K562 (cell line): Measurements from ENCODE around the gene HDHD2. TPM values are rescaled to one million over a fixed set of nuclear protein-coding genes. Genes with fewer than 3 reads are reported as not detected.

Experiments
- ATAC-seq: fragments of 200-7000 bp; cut with Tn5 transposase; 3 replicates; pipeline ENCODE4 v1.9.1; 2020; ENCODE audit warnings: moderate library complexity
- BruUV-seq: library from RNA; stranded (reverse); fragments of 400-500 nt; replicated peaks from 2 replicates; lab custom pipeline; 2021; lab: Mats Ljungman, UMichigan
- CTCF ChIA-PET: fragments of 300-600 bp; formaldehyde crosslinking; extraction: SDS; loops from one replicate; lab custom pipeline; 2021; ENCODE audit warnings: low intra/inter-chr PET ratio; lab: Yijun Ruan, JAX
- POLR2A ChIA-PET: fragments of 300-600, 350-650 bp; sonication (Branson Sonifier 250); formaldehyde crosslinking; extraction: SDS; loops from one replicate; lab custom pipeline; 2021; ENCODE audit warnings: antibody characterized with exemption, inconsistent platforms; lab: Yijun Ruan, JAX
- DNase-seq, 4 experiments: peaks; one replicate each; pipeline versions ENCODE4 v3.0.0 to v3.0.0-alpha.2; 2011 to 2018; ENCODE audit warnings: low spot score in 3 of 4, mixed read lengths in 3 of 4; ENCODE audit errors: extremely low read depth in 1 of 4
- FAIRE-seq: peaks from 2 replicates; lab custom pipeline; 2011; peaks lifted over from hg19 to GRCh38; lab: Jason Lieb, UNC
- H2AFZ ChIP-seq: 2 replicates; pipeline ENCODE4 v1.6.0; 2011; ENCODE audit warnings: low read depth, low read length, control low read depth, inconsistent platforms
- H3K27ac ChIP-seq: fragments of 200-600 bp; 3 replicates; pipeline ENCODE4 v1.8.0; 2011; ENCODE audit warnings: low read depth, mild to moderate bottlenecking, control low read depth, inconsistent platforms, low read length, moderate library complexity, mixed read lengths; ENCODE audit errors: extremely low read depth
- H3K27me3 ChIP-seq, 2 experiments: fragments of 300-600 bp in 1 of 2; 2 replicates in 1 of 2; 3 replicates in 1 of 2; pipeline versions ENCODE4 v1.6.0 to v1.8.0; 2011; ENCODE audit warnings: inconsistent platforms in 2 of 2, low read length in 2 of 2, mild to moderate bottlenecking in 1 of 2, mixed read lengths in 1 of 2, moderate library complexity in 1 of 2; ENCODE audit not compliant: control insufficient read depth in 2 of 2, insufficient read depth in 2 of 2
- H3K36me3 ChIP-seq: fragments of 300-600 bp; 3 replicates; pipeline ENCODE4 v1.8.0; 2011; ENCODE audit warnings: mild to moderate bottlenecking, low read length, inconsistent platforms; ENCODE audit not compliant: control insufficient read depth, insufficient read depth
- H3K4me1 ChIP-seq, 2 experiments: fragments of 200-600 bp in 1 of 2; replicated peaks in 1 of 2; 2 replicates in 1 of 2; 3 replicates in 1 of 2; pipeline versions ENCODE4 v1.5.1 to v1.8.0; 2011; ENCODE audit warnings: inconsistent platforms in 2 of 2, low read length in 2 of 2, mild to moderate bottlenecking in 1 of 2, mixed read lengths in 1 of 2, moderate library complexity in 1 of 2; ENCODE audit not compliant: control insufficient read depth in 2 of 2, insufficient read depth in 2 of 2
- H3K4me2 ChIP-seq: 2 replicates; pipeline ENCODE4 v1.6.1; 2011; ENCODE audit warnings: low read length, control low read depth, inconsistent platforms, mixed read lengths; ENCODE audit not compliant: insufficient read depth
- H3K4me3 ChIP-seq: fragments of 200-600 bp; sonication (generic), shearing (Covaris generic); 2 replicates; pipeline ENCODE4 v1.5.1; 2016; ENCODE audit warnings: control low read depth, inconsistent platforms
- H3K79me2 ChIP-seq: fragments of 200-600 bp; 3 replicates; pipeline ENCODE4 v1.8.0; 2011; ENCODE audit warnings: low read length, inconsistent platforms; ENCODE audit not compliant: control insufficient read depth, insufficient read depth
- H3K9ac ChIP-seq, 2 experiments: 2 replicates each; pipeline versions ENCODE4 v1.6.0 to v1.6.1; 2011; ENCODE audit warnings: low read depth in 2 of 2, low read length in 2 of 2, control low read depth in 1 of 2, inconsistent platforms in 1 of 2, mild to moderate bottlenecking in 1 of 2, mixed read lengths in 1 of 2; ENCODE audit not compliant: insufficient read depth in 1 of 2
- H3K9me1 ChIP-seq: one replicate; pipeline ENCODE4 v1.6.0; 2011; ENCODE audit warnings: inconsistent platforms, mild to moderate bottlenecking, low read length, moderate library complexity; ENCODE audit not compliant: control insufficient read depth, insufficient read depth
- H3K9me3 ChIP-seq: replicated peaks from 2 replicates; pipeline ENCODE4 v1.5.1; 2011; ENCODE audit warnings: low read depth, low read length, inconsistent platforms; ENCODE audit not compliant: control insufficient read depth, insufficient read depth
- H4K20me1 ChIP-seq: replicated peaks from 2 replicates; pipeline ENCODE4 v1.6.1; 2011; ENCODE audit warnings: low read length, inconsistent platforms, mixed read lengths; ENCODE audit not compliant: control insufficient read depth, insufficient read depth
- ARID2 ChIP-seq: fragments of 450-650 bp; IDR thresholded peaks from 2 replicates; pipeline ENCODE4 v1.6.1; 2017; ENCODE audit warnings: antibody characterized with exemption, mild to moderate bottlenecking
- BRCA1 ChIP-seq, 2 experiments: fragments of 450-650 bp in 1 of 2; sonication (generic) in 1 of 2; formaldehyde crosslinking in 1 of 2; IDR thresholded peaks; 2 replicates each; pipeline versions ENCODE4 v1.5.0 to v1.6.1; 2017 to 2020; ENCODE audit warnings: mild to moderate bottlenecking in 1 of 2, missing genetic modification reagents in 1 of 2
- DLX4 ChIP-seq: fragments of 250-450 bp; sonication (Bioruptor Pico); IDR thresholded peaks from 2 replicates; pipeline ENCODE4 v1.6.1; 2021; ENCODE audit warnings: mild to moderate bottlenecking
- HDAC8 ChIP-seq: fragments of 450-650 bp; IDR thresholded peaks from 2 replicates; pipeline ENCODE4 v1.6.1; 2016; ENCODE audit warnings: mild to moderate bottlenecking, missing genetic modification characterization, moderate library complexity, missing compliant biosample characterization
- MCM3 ChIP-seq: fragments of 450-650 bp; IDR thresholded peaks from 2 replicates; pipeline ENCODE4 v1.6.1; 2016
- MIER1 ChIP-seq: fragments of 450-650 bp; IDR thresholded peaks from 2 replicates; pipeline ENCODE4 v1.6.1; 2016; ENCODE audit warnings: antibody characterized with exemption, mild to moderate bottlenecking, low read depth
- RNF219 ChIP-seq: fragments of 250-450 bp; sonication (Bioruptor Pico); IDR thresholded peaks from 2 replicates; pipeline ENCODE4 v1.5.0; 2022; ENCODE audit warnings: mild to moderate bottlenecking
- SMAD4 ChIP-seq: fragments of 250-450 bp; sonication (Bioruptor Pico); conservative IDR thresholded peaks from 2 replicates; pipeline ENCODE4 v1.8.0; 2021; ENCODE audit warnings: inconsistent platforms, mild to moderate bottlenecking, moderate library complexity
- ZNF174 ChIP-seq: fragments of 250-450 bp; sonication (Bioruptor Pico); IDR thresholded peaks from 2 replicates; pipeline ENCODE4 v1.4.0; 2020; ENCODE audit warnings: mild to moderate bottlenecking
- ZNF316 ChIP-seq: fragments of 450-650 bp; IDR thresholded peaks from 2 replicates; pipeline ENCODE4 v1.6.1; 2016
- ZNF449 ChIP-seq: fragments of 250-450 bp; sonication (Bioruptor Pico); IDR thresholded peaks from 2 replicates; pipeline ENCODE4 v1.8.0; 2022; ENCODE audit warnings: moderate library complexity, mild to moderate bottlenecking, inconsistent platforms
- ZNF764 ChIP-seq: fragments of 250-450 bp; sonication (Bioruptor Pico); IDR thresholded peaks from 2 replicates; pipeline ENCODE4 v1.4.0; 2020; ENCODE audit warnings: low read depth, mild to moderate bottlenecking, moderate library complexity
- WGBS: fragments of 100-300 bp; shearing (Covaris generic); methylation state at CpG from one replicate; pipeline ENCODE4 v1.1.6; 2016; ENCODE audit warnings: low coverage, mixed read lengths; ENCODE audit not compliant: insufficient coverage; ENCODE audit errors: missing lambda C conversion rate; 5-methylcytosine and 5-hydroxymethylcytosine counted together
- in situ Hi-C: fragments of 300-500 bp; cut with MboI; formaldehyde crosslinking; loops from 4 replicates; pipeline ENCODE4 v1.15.0; 2018; ENCODE audit warnings: inconsistent platforms, mixed read lengths
- intact Hi-C: fragments of 100-400 bp; cut with micrococcal nuclease; formaldehyde crosslinking; loops from 2 replicates; pipeline ENCODE4 v1.14.2; 2022
- polyA plus RNA-seq, 8 experiments: library from polyadenylated mRNA; depleted of rRNA in 4 of 8; stranded (reverse) in 5 of 8; unstranded in 3 of 8; fragments of >200 nt; fragmentation: Nextera tagmentation in 2 of 8; fragmentation: Illumina TruSeq in 1 of 8; extraction: Ambion mirVana in 2 of 8; extraction: Trizol in 1 of 8; gene quantifications; 2 replicates each; pipeline versions ENCODE4 v1.2.1 to v1.2.3, GENCODE V29; 2011 to 2014; ENCODE audit warnings: inconsistent platforms in 1 of 8, missing spikeins in 1 of 8
- total RNA-seq, 7 experiments: library from RNA; depleted of rRNA in 6 of 7; stranded (reverse); fragments of >200 nt in 6 of 7; fragmentation: Illumina TruSeq in 2 of 7; extraction: Trizol in 2 of 7; gene quantifications; 2 replicates each; pipeline versions ENCODE4 v1.2.1 to v1.2.3, GENCODE V29; 2011 to 2021; ENCODE audit warnings: low replicate concordance in 1 of 7

Gene HDHD2
- total and polyA plus RNA-seq, 9 of the 15 experiments (the other 6 are each of a cell fraction or from before 2014, with no cell fraction given), result 6.8 to 25.2 (median 21.5) TPM

GRCh38 chr18:47109720-47110119, 40.6 kb downstream of the HDHD2 start:
- ChIA-PET POLR2A (no interaction called here), CTCF (no interaction called here)
- ATAC-seq (no peak), FAIRE-seq (no peak), DNase-seq (no peak)
- Histone ChIP-seq H3K79me2 (no peaks in the 10 kb centered on the region), H2AFZ (no peak overlapping the region), H3K27me3 (no peaks in the 10 kb centered on the region), H3K9ac (no peak overlapping the region), H3K4me2 (no peak overlapping the region), H3K36me3 (peaks cover 48% of the 10 kb centered on the region; the same call in 2 of the 3 replicates), H3K4me3 (no peak overlapping the region), H3K4me1 (no peaks in the 10 kb centered on the region), H3K27ac (no peak overlapping the region), H3K9me1 (no peaks in the 10 kb centered on the region), H3K9me3 (no peaks in the 10 kb centered on the region), H4K20me1 (no peaks in the 10 kb centered on the region)
- intact Hi-C loops, result no loop called here
- no TSS peak for BruUV-seq
- in situ Hi-C loops, result no loop called here
- 45% methylated on average over 1 of the region's 1 CpG for WGBS
- TF ChIP-seq SMAD4 (no peak), ZNF764 (no peak), BRCA1 (IDR thresholded peaks at IDR 0.05) (no peak), BRCA1 (CRISPR knock-in tag; IDR thresholded peaks at IDR 0.05) (no peak), HDAC8 (tag) (no peak), ZNF174 (no peak), DLX4 (CRISPR knock-in tag) (no peak), MIER1 (no peak), ARID2 (no peak), MCM3 (no peak), ZNF316 (no peak), ZNF449 (CRISPR knock-in tag) (no peak), RNF219 (CRISPR knock-in tag) (no peak)
